Keratinocyte (primary cell): Measurements from ENCODE around the gene TTLL5. TPM values are rescaled to one million over a fixed set of nuclear protein-coding genes. Genes with fewer than 3 reads are reported as not detected.

Source experiments
- DNase-seq: peaks from one replicate; pipeline ENCODE4 v3.0.0-alpha.2; 2011; ENCODE audit warnings: low read depth, missing footprints, low spot score
- FAIRE-seq: peaks from 2 replicates; lab custom pipeline; 2011; peaks lifted over from hg19 to GRCh38; lab: Jason Lieb, UNC
- H2AFZ ChIP-seq: 2 replicates; pipeline ENCODE4 v1.6.0; 2012; ENCODE audit warnings: low read length, control low read depth, inconsistent platforms; ENCODE audit not compliant: control insufficient read depth
- H3K27ac ChIP-seq: 2 replicates; pipeline ENCODE4 v1.5.1; 2011; ENCODE audit warnings: low read length; ENCODE audit not compliant: control insufficient read depth, insufficient read depth
- H3K27me3 ChIP-seq: 3 replicates; pipeline ENCODE4 v1.6.0; 2011; ENCODE audit warnings: low read length; ENCODE audit not compliant: control insufficient read depth, insufficient read depth; ENCODE audit errors: extremely low read depth
- H3K36me3 ChIP-seq, 2 experiments: 2 replicates in 1 of 2; 3 replicates in 1 of 2; pipeline ENCODE4 v1.5.1; 2011; ENCODE audit warnings: low read length in 2 of 2, mild to moderate bottlenecking in 1 of 2; ENCODE audit not compliant: control insufficient read depth in 2 of 2, insufficient read depth in 2 of 2; ENCODE audit errors: extremely low read depth in 1 of 2
- H3K4me1 ChIP-seq: 3 replicates; pipeline ENCODE4 v1.5.1; 2011; ENCODE audit warnings: low read length; ENCODE audit not compliant: control insufficient read depth, insufficient read depth; ENCODE audit errors: extremely low read depth
- H3K4me2 ChIP-seq: 3 replicates; pipeline ENCODE4 v1.6.0; 2011; ENCODE audit warnings: low read depth, low read length; ENCODE audit not compliant: control insufficient read depth, insufficient read depth; ENCODE audit errors: extremely low read depth
- H3K4me3 ChIP-seq, 3 experiments: fragments of 200-600 bp in 1 of 3; sonication (generic) in 1 of 3; 2 replicates in 2 of 3; 3 replicates in 1 of 3; pipeline ENCODE4 v1.5.1; 2011 to 2016; ENCODE audit warnings: low read length in 3 of 3, mild to moderate bottlenecking in 3 of 3, control low read depth in 2 of 3, inconsistent platforms in 1 of 3, low read depth in 1 of 3, mixed read lengths in 1 of 3, mixed run types in 1 of 3, moderate library complexity in 1 of 3; ENCODE audit not compliant: control insufficient read depth in 2 of 3, insufficient read depth in 2 of 3; ENCODE audit errors: extremely low read depth in 1 of 3
- H3K79me2 ChIP-seq: 2 replicates; pipeline ENCODE4 v1.6.0; 2012; ENCODE audit warnings: low read length; ENCODE audit not compliant: control insufficient read depth, insufficient read depth
- H3K9ac ChIP-seq: 3 replicates; pipeline ENCODE4 v1.6.0; 2011; ENCODE audit warnings: low read length; ENCODE audit not compliant: control insufficient read depth, insufficient read depth; ENCODE audit errors: extremely low read depth
- H3K9me1 ChIP-seq: 3 replicates; pipeline ENCODE4 v1.6.0; 2011; ENCODE audit warnings: low read length; ENCODE audit not compliant: control insufficient read depth, insufficient read depth; ENCODE audit errors: extremely low read depth
- H3K9me3 ChIP-seq: 2 replicates; pipeline ENCODE4 v1.5.1; 2012; ENCODE audit warnings: low read depth, low read length; ENCODE audit not compliant: control insufficient read depth
- H4K20me1 ChIP-seq: 3 replicates; pipeline ENCODE4 v1.6.0; 2011; ENCODE audit warnings: low read length; ENCODE audit not compliant: control insufficient read depth, insufficient read depth; ENCODE audit errors: extremely low read depth
- EZH2 ChIP-seq: IDR thresholded peaks from one replicate; pipeline ENCODE4 v1.6.1; 2012; ENCODE audit warnings: inconsistent platforms, mild to moderate bottlenecking, low read length, moderate library complexity
- dilution Hi-C: fragments of 300-500 bp; cut with MboI; formaldehyde crosslinking; loops from one replicate; pipeline ENCODE4 v1.7.0; 2020; ENCODE audit warnings: low sequenced_read_pairs; ENCODE audit not compliant: extremely low pct_ligation_motif_present
- polyA plus RNA-seq, 5 experiments: library from polyadenylated mRNA; depleted of rRNA in 3 of 5; stranded (reverse) in 3 of 5; stranded (forward) in 1 of 5; unstranded in 1 of 5; fragments of >200 nt; gene quantifications; 1 replicate in 1 of 5; 2 replicates in 3 of 5; 3 replicates in 1 of 5; pipeline versions ENCODE4 v1.2.1 to v1.2.3, GENCODE V29; 2011 to 2012; ENCODE audit warnings: missing spikeins in 2 of 5, low read depth in 1 of 5, low replicate concordance in 1 of 5
- TF ChIP-seq, protein P1 (sequence below), 3 experiments: IDR thresholded peaks in 1 of 3; conservative IDR thresholded peaks in 1 of 3; optimal IDR thresholded peaks in 1 of 3; 2 replicates in 2 of 3; 3 replicates in 1 of 3; pipeline versions ENCODE3 to v1.5.1; 2011; ENCODE audit warnings: low read length in 3 of 3, mild to moderate bottlenecking in 3 of 3, moderate library complexity in 2 of 3, control low read depth in 1 of 3, inconsistent platforms in 1 of 3; ENCODE audit not compliant: insufficient read depth in 2 of 3; ENCODE audit errors: extremely low read depth in 1 of 3

Gene TTLL5
- polyA plus RNA-seq, 1 donor (not counting 4 experiments of a cell fraction or from before 2014, with no cell fraction given), result 20.7 TPM

- Histone ChIP-seq H3K9me3 (no peaks in the 10 kb centered on the region), H3K9ac (no peak overlapping the region), H2AFZ (no peak overlapping the region), H3K27me3 (no peaks in the 10 kb centered on the region), H3K9me1 (no peaks in the 10 kb centered on the region), H3K27ac (no peak overlapping the region), H3K79me2 (no peaks in the 10 kb centered on the region), H3K36me3 (peaks cover 0 to 1% of the 10 kb centered on the region in 2 experiments), H4K20me1 (no peaks in the 10 kb centered on the region), H3K4me3 (no peak overlapping the region), H3K4me1 (no peaks in the 10 kb centered on the region), H3K4me2 (no peak overlapping the region)
- FAIRE-seq (no peak), DNase-seq (no peak)
- dilution Hi-C loops, result no loop called here
- TF ChIP-seq EZH2, result no peak
- TF ChIP-seq, protein P1, sequence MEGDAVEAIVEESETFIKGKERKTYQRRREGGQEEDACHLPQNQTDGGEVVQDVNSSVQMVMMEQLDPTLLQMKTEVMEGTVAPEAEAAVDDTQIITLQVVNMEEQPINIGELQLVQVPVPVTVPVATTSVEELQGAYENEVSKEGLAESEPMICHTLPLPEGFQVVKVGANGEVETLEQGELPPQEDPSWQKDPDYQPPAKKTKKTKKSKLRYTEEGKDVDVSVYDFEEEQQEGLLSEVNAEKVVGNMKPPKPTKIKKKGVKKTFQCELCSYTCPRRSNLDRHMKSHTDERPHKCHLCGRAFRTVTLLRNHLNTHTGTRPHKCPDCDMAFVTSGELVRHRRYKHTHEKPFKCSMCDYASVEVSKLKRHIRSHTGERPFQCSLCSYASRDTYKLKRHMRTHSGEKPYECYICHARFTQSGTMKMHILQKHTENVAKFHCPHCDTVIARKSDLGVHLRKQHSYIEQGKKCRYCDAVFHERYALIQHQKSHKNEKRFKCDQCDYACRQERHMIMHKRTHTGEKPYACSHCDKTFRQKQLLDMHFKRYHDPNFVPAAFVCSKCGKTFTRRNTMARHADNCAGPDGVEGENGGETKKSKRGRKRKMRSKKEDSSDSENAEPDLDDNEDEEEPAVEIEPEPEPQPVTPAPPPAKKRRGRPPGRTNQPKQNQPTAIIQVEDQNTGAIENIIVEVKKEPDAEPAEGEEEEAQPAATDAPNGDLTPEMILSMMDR (optimal IDR thresholded peaks at IDR 0.05 in 1 of 3, IDR thresholded peaks at IDR 0.05 in 1 of 3, conservative IDR thresholded peaks at IDR 0.05 in 1 of 3; ENCODE audit: extremely low read depth in 1 of 3, insufficient read depth in 2 of 3, low read length in 3 of 3), result no peak
Measured at GRCh38 chr14:75842551-75842950, 181.5 kb downstream of the TTLL5 start.

GRCh38 chr14:75844486-75844885 is 183.4 kb downstream of the TTLL5 start:
- Histone ChIP-seq H3K4me1 (no peaks in the 10 kb centered on the region), H4K20me1 (no peaks in the 10 kb centered on the region), H3K79me2 (no peaks in the 10 kb centered on the region), H3K27ac (no peak overlapping the region), H3K27me3 (no peaks in the 10 kb centered on the region), H3K36me3 (no peaks in the 10 kb centered on the region), H3K4me3 (no peak overlapping the region), H3K4me2 (no peak overlapping the region), H3K9me1 (no peaks in the 10 kb centered on the region), H2AFZ (no peak overlapping the region), H3K9me3 (no peaks in the 10 kb centered on the region), H3K9ac (no peak overlapping the region)
- FAIRE-seq (no peak), DNase-seq (no peak)
- dilution Hi-C loops, result no loop called here
- TF ChIP-seq EZH2, result no peak
- TF ChIP-seq, protein P1 (optimal IDR thresholded peaks at IDR 0.05 in 1 of 3, IDR thresholded peaks at IDR 0.05 in 1 of 3, conservative IDR thresholded peaks at IDR 0.05 in 1 of 3; ENCODE audit: extremely low read depth in 1 of 3, insufficient read depth in 2 of 3, low read length in 3 of 3), result no peak
